ELR (cell line): ENCODE measurements around the gene FHDC1.

Experiments used
- DNase-seq: peaks from one replicate; pipeline ENCODE4 v3.0.0-alpha.2; 2015; ENCODE audit warnings: low read depth

Gene FHDC1

DNA sequence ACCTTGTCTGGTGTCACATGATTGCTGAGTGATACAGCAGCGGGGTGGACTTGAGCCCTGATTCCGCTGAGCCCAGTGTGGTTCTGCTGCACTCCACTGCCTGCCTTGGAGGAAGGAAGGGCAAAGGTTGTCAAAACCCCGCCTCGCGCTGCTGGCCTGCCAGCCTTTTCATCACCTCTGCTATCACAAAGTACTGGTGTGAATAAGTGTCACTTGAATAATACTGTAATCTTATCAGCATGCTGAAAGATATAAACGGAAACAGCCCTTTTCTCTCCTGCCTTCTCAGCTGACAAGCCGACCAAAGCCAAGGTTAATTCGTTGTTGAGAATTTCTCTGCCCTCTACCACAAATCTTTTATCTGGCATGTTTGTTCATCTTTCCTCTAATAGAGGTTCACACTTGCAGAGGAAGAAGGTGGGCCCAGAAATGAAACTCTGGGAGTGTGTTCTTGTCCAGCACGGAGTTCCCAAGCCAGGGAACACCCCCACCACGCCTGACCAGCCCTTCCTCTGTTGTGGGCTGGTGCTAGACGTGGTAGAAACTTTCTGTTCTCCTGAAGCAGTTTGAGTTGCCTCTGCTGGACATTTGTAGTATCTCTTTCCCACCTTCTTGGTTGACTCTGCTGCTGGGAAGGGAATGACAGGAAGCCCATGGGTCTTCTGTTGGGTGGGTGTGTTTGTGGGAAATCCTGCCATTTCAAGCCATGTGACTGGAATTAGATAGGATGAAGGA, 21.5 kb downstream of the FHDC1 start:
- no peak for DNase-seq

DNA sequence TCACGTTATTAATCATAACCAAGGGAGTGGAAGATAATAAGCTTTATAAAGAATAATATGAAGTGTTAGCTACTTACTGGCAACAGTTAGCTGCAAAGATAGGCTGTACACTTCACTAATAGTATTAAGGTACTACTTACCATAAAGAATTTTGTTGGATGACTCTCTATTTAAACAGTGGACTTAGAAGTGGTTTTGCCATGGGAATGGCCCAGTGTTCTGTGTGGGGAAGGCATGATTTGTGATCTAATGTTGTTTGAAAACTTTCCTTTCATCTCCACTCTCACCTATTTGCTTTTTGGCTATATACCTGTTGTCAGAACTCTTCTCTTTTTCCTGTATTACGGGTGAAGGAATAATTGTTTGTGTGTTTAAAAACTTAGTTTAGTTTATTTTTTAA, 23.0 kb downstream of the FHDC1 start:
- DNase-seq, result no peak

DNA sequence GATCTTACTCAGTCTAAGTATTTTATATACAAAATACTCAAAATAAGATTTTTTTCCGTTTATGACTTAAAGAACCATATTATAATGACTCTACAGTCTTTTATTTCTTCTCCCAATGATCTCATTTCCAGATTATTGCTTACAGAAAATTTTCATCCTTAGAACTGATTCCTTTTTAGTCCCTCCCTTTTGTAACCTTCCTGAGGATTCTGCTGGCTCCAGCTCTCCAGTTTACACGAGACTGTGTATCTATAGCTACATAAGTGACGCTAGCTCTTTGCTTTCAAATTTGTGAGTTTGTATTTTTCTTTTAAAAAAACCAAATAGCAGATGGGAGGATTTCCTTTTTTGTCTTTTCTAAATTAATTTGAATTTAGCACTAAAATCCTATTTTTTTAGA, 24.0 kb downstream of the FHDC1 start:
- no peak for DNase-seq

DNA sequence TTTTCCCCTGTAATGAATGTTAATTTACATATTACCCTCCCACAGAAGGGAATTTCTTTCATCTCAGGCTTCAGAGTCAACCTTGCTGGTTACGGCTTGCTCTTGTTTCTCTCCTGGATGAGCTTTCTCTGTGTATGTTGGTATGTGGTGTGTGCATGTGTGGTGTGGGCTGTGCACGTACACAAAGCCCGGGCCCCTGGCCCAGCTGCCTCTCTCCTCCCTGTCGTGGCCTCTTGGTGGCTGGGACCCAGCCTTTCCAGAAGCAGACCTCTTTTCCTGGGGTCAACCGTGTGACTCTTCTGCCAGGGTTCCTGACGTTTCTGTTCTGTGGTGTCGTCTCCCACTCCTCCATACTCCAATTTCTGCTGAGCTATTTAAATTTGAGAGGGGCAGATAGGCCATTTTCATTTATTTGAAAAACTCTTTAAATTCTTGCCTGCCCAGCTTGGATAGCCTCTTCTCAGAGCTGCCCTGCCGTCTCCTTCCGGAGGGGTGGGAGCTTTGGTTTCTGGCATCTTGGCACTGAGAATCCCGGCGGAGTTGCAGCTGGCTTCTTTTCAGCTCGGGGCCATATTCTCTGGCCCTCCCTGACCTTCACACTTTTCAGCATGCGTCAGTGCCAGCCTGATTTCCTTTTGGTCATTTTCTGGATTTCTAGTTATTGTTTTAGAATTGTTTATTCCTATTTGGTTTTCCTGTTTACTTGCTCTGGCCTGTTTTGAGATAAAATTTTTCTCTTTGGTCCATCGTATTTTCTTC, 25.1 kb downstream of the FHDC1 start:
- no peak for DNase-seq

DNA sequence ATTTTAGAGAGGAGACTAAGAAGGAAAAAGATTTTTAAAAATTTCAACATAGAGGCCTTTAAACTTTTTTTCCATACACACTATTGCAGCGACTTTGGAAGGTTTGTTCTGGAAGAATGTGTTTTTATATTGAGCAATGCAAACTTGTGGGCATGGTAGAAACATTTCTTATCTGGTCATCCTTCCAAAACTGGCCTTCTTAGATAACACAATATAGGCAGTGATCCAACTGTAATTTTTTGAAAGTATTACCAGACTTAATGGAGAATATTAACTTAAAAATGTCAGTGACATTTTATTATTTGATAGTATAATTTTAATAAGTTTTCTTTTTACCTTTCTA, 25.6 kb downstream of the FHDC1 start:
- no peak for DNase-seq

DNA sequence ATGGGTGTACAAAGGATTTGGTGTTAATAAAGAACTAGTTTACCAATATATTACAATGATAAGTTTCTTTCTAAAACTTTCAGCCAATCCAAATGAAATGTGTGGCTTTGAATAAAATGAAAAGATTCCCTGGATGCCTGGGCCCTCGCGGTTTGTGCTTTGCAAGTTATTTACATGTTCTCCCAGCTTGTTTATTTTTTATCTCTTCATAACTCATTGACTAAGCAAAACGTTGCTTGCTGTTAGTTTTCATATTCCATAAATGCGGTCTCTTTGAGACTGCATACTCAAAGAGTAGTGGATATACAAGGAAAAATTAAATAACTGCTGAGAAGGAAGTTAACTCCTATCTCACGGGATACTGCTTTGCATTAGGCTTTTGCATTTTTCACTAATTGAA, 26.0 kb downstream of the FHDC1 start:
- DNase-seq, result no peak

DNA sequence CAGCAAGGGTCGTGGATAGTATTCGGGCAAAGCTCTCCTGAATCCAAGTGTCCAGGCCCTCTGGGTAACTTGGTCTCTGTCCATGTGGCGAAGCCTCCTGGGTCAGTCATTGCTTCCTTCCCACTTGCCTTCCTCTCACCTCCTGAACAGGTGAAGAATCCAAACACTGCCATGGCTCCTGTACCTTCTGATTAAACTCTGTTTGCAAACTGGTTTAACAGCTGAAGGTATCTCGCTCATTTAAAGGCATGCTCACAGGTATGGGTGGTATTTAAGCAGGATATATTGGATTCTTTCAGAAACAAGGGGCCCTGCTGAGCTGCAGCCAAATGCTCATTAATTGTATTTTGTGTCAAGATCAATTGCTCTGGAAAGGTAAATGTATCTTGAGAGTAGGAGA, 28.2 kb downstream of the FHDC1 start:
- DNase-seq, result no peak

DNA sequence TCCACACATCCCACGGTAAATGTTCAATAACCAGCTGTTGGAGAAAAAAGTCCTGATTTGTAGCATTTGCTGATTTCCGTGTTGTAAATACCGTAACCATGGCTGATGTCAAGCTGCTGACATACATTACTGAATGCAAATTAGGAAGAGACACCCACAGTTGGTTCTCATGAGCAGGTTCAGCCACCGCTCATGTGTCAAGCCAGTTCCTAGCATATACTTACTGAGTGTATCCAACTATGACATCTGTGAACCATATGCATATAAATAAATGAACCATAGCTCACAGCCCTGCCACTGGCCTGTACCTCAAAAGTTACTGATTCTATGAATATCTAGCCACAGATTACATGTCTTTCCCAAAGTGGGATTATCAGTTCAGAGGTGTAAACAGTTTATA, 29.5 kb downstream of the FHDC1 start:
- DNase-seq, result no peak

DNA sequence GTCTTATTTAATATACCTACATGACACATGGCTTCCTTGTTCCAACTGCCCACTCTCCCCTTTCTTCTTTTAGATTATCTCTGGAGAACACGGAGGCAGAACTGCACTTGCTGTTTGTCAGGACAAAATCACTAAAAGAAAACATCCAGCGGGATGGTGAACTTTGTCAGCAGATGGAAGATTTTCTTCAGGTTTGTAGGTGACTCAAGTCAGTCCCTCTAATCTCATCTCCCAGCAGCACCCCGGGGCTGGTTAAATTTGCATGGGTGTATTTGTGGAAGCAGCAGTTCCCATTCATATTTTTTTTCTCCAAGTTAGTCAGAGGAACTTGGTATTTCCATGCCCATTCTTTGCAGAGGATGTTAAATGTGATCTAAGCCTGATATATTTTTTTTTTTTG, 31.8 kb downstream of the FHDC1 start:
- DNase-seq, result no peak

DNA sequence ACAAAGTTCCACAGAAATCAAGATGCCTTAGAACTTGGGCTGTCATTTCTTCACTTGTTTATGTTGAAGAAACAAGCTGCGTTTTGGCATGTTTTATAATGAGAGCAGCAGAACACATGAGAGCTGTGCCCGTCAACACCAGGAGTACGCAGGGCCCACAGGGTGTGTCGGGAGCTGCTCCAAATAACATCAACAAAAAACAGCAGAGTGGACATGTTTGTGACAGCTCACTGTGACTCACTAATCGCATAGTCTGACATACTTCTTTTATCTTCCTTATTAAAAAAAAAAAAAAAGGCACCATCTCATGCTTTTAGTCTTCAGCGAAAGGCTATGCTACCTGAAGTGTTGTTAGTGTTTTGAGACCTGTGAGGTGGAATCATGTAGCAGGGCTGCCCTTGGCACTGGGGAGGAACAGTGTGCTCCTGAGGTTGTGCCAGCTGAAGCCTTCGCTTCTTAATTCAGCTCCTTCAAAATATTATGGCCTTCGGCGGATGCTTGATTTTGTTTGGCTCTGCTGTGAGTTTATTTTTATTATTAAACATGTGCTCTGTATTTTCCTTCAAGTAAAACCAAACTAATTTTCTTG, 32.8 kb downstream of the FHDC1 start:
- DNase-seq, result peak; percentile 71

DNA sequence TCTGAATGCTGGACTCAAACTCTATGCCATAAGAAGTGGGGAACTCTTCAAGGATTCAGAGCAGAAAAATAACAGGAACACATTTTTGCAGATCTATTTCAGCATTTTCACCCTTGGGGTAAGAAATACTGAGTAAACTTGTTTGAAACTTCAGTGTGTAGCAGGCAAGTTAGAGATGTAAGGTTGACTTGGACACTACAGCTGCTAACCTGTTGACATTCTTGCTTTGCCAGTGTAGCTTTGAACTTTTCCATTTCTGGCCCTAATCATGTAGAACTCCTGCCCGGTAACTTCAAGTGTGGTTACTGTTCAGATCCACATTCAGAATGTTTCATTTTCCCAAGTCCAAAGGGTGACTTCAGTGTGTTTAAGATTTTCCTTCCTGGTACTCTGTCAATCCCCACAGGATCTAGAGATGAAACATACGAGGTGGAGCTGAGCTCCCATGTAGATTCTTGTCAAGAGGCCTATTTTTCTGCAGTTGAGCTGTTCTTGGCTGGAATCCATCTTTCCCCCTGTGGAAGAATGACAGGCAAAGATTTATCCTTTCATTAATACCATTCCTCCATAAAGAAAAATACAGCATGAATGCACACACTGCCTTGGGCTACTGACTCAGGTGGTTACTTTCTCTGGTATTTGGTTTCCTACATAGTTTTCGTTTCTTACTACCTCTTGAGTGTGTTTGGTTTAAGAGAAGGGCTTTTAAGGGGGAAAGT, 34.1 kb downstream of the FHDC1 start:
- peak; percentile 89 for DNase-seq

DNA sequence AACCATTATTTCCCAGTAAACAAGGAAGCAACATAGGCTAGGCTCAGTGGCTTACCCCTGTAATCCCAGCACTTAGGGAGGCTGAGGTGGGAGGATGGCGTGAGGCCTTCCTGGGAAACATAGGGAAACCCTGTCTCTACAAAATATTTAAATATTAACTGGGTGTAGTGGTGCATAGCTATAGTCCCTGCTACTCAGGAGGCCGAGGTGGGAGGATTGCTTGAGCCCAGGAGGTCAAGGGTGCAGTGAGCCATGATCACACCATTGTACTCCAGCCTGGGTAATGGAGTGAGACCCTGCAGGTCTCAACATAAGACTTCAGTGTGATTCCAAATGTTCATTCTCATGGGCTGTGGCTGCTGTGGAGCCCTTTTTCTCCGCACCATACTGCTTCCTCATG, 34.9 kb downstream of the FHDC1 start:
- no peak for DNase-seq

DNA sequence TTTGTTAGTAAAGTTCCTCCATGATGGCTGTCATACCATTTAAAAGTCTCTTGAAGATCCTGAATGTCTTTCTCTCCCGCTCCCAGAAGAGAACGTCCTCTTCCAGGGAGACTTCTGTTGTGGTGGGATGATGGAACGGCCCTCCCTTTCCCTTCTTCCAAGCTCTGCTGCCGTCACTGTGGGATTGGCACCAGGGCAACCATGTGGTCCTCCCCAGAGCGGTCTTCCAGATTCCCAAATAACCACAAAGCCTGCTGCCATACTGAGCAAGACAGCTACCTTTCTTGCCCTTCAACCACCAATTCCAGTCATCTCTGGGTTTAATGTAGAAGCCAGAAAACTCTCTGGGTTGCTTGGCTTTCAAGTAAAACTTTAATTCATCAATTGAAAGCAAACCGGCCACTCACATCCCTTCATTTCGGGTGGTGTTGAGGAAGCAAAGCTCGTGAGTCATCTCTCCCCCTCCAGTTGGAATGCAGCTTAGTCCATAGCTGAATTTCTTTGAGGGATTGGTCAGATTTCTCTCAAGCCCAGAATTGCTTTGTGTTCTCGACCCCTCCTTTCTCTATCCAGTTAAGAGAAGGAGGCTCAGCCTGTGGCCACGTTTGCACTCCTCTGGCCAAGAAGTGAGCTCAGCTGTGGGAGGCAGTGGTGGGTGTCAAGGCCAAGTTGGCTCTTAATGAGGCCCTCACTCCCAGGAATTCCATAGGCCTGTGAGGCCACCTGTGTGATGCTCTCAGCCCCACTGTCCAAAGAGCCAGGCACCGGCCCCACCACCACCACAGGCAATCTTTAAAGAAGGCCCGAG, 36.9 kb downstream of the FHDC1 start:
- peak; percentile 86 for DNase-seq

DNA sequence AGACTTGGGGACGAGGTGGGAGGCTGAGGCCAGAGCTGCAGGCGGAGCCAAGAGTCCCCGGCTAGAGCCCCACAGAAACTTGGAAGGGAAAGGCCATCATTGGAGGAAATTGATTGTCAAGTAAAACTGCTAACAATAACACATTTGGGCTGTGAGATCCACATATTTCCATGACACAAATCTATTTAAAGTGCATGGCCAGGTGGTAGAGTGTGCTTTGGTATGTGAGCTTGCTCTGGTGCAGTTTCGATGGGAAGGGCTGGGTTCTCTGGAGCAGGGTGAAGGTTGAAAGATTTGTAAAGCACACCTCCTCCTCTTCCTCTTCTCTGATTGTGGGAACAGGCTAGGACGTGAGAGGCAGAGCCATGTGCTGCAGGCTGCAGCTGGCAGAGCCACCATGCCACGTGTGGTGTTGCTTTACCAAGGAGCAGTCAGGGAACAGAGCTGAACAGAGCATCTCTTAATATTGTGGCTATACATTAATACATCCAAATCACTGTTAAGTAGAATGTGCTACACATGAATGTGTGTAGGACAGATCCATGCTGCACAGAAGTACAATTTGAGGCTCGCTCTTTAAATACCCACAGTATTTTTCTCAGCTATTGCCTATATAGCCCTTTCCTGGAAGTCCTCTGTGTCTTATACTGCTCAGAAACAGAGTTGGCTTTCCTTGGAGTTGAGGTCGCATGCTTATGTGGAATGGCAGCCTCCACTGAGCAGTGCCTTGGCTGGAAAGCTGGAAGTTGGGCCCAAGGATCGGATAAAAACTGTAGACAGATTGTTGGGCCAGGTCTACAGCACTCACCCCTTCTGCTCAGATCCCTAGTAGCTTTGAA, 37.7 kb downstream of the FHDC1 start:
- DNase-seq, result no peak

DNA sequence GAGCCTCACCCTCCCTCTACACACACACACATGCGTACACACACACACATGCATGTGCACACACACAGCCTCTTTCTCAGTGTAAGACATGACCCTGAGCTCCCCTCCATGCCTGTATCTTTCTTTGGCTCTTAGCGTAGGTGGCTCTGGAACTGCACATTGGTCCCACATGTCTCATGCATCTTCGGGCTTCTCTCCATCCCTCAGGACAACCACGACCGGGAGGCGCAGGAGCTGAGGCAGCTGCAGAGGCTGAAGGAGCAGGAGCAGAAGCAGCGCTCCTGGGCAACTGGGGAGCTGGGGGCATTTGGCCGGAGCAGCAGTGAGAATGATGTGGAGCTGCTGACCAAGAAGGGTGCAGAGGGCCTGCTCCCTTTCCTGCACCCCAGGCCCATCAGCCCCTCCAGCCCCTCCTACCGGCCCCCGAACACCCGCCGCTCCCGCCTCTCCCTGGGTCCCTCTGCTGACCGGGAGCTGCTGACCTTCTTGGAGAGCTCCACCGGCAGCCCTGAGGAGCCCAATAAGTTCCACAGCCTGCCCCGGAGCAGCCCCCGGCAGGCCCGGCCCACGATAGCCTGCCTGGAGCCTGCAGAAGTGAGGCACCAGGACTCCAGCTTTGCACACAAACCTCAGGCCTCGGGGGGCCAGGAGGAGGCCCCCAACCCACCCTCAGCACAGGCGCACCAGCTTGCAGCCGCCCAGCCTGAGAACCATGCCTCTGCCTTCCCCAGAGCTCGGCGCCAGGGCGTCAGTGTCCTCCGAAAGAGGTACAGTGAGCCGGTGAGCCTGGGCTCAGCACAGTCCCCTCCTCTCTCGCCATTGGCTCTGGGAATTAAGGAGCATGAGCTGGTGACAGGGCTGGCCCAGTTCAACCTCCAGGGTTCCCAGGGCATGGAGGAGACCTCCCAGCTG, 38.6 kb downstream of the FHDC1 start:
- no peak for DNase-seq

DNA sequence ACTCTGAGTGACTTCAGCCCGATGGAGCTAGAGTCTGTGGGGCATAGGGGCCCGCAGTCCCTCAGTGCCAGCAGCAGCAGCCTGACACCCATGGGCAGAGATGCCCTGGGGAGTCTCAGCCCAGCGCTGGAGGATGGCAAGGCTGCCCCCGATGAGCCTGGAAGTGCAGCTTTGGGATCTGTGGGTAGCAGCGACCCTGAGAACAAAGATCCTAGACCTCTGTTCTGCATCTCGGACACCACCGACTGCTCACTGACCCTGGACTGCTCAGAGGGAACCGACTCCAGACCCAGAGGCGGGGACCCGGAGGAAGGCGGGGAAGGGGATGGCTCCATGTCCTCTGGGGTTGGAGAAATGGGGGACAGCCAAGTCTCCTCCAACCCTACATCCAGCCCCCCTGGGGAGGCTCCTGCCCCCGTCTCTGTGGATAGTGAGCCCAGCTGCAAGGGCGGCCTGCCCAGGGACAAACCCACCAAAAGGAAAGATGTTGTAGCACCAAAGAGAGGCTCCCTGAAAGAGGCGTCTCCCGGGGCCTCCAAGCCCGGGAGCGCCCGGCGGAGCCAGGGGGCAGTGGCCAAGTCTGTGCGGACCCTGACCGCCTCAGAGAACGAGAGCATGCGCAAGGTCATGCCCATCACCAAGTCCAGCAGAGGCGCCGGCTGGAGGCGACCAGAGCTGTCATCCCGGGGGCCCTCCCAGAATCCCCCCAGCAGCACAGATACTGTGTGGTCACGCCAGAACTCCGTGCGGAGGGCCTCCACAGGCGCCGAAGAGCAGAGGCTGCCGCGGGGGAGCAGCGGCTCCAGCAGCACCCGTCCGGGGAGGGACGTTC, 39.5 kb downstream of the FHDC1 start:
- DNase-seq, result no peak

DNA sequence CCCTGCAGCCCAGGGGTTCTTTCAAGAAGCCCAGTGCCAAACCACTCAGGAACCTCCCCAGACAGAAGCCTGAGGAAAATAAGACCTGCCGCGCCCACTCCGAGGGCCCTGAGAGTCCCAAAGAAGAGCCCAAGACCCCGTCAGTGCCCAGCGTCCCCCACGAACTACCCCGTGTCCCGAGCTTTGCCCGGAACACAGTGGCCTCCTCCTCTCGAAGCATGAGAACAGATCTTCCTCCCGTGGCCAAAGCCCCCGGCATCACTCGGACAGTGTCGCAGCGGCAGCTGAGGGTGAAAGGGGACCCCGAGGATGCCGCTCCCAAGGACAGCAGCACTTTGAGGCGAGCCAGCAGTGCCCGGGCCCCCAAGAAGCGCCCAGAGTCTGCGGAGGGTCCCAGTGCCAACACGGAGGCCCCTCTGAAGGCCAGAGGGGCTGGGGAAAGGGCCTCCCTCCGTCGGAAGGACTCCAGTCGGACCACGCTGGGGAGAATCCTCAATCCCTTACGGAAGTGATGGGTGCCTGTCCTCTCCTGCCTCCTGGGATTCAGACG, 40.2 kb downstream of the FHDC1 start:
- DNase-seq, result no peak

DNA sequence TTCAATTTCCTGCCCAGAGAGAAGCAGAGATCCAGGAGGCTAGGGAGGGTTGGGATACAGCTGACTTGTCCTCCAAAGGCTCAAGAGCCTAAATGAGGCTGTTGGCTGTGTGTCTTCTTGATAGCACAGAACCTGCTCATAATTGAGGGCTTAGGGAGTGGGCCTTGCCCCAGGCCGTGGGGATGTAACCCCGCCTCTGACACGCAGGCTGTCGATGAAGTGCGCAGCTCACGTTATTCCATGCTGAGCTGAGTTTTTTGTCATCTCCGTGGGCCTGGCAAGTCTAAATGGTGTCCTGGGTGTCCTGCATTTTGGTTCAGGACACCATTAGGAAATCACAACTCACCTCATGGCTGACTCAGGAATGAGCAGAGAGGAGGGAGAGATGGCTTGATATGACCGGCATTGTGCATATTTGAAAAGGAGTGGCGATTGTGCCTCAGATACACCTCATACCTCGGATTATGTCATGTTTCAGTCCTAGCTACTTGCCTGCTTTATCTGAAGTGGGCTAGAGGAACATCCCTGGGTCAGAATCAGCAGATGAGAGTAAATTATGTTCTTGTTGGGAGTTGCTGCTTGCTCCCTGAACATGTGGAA, 43.7 kb downstream of the FHDC1 start:
- DNase-seq, result no peak
